ENCODE results near the gene WASHC2C. TPM values are rescaled to one million over a fixed set of nuclear protein-coding genes. Genes with fewer than 3 reads are reported as not detected.
A peak's percentile ranks its signal among the peaks of the same experiment; 100 is the strongest.
"Not testable (repeated sequence)": the region's sequence is repeated elsewhere in the genome, so short reads cannot be mapped to it uniquely, and the experiment has no call there.

WASHC2C gene
- total RNA-seq, 6 experiments from 2014 or later = 28.3 to 44.5 (median 34.1) TPM

GRCh38 chr10:45734867-45735266, 7.8 kb downstream of the WASHC2C start:
- H3K9me3 Mint-ChIP-seq; DNase-seq; H3K27ac Mint-ChIP-seq; H3K4me1 Mint-ChIP-seq (ENCODE audit: low read depth); H3K36me3 Mint-ChIP-seq (ENCODE audit: low read depth); H3K27me3 Mint-ChIP-seq (ENCODE audit: insufficient read depth); H3K4me3 Mint-ChIP-seq: not testable (repeated sequence)
- TF ChIP-seq CTCF (IDR thresholded peaks at IDR 0.05) = peak; percentile 55

GRCh38 chr10:45741559-45741958, 14.5 kb downstream of the WASHC2C start:
- not testable (repeated sequence) for H3K27me3 Mint-ChIP-seq (ENCODE audit: insufficient read depth); DNase-seq; H3K27ac Mint-ChIP-seq; H3K4me1 Mint-ChIP-seq (ENCODE audit: low read depth); H3K36me3 Mint-ChIP-seq (ENCODE audit: low read depth); H3K9me3 Mint-ChIP-seq; H3K4me3 Mint-ChIP-seq

GRCh38 chr10:45742014-45742413, 14.9 kb downstream of the WASHC2C start:
- not testable (repeated sequence) for H3K27ac Mint-ChIP-seq; H3K36me3 Mint-ChIP-seq (ENCODE audit: low read depth); H3K4me3 Mint-ChIP-seq; H3K9me3 Mint-ChIP-seq; H3K27me3 Mint-ChIP-seq (ENCODE audit: insufficient read depth); H3K4me1 Mint-ChIP-seq (ENCODE audit: low read depth); DNase-seq
- TF ChIP-seq CTCF (IDR thresholded peaks at IDR 0.05) = peak; percentile 37; the same call in 1 of the 2 replicates

- not testable (repeated sequence) for DNase-seq; H3K36me3 Mint-ChIP-seq (ENCODE audit: low read depth); H3K9me3 Mint-ChIP-seq; H3K27me3 Mint-ChIP-seq (ENCODE audit: insufficient read depth); H3K27ac Mint-ChIP-seq; H3K4me3 Mint-ChIP-seq; H3K4me1 Mint-ChIP-seq (ENCODE audit: low read depth)
Observed at GRCh38 chr10:45751141-45751540, 24.1 kb downstream of the WASHC2C start.

- H3K9me3 Mint-ChIP-seq; DNase-seq; H3K4me3 Mint-ChIP-seq; H3K27me3 Mint-ChIP-seq (ENCODE audit: insufficient read depth); H3K36me3 Mint-ChIP-seq (ENCODE audit: low read depth); H3K27ac Mint-ChIP-seq; H3K4me1 Mint-ChIP-seq (ENCODE audit: low read depth): not testable (repeated sequence)
Observed at GRCh38 chr10:45752210-45752609, 25.1 kb downstream of the WASHC2C start.

- H3K9me3 Mint-ChIP-seq; H3K27ac Mint-ChIP-seq; H3K36me3 Mint-ChIP-seq (ENCODE audit: low read depth); DNase-seq; H3K4me1 Mint-ChIP-seq (ENCODE audit: low read depth); H3K27me3 Mint-ChIP-seq (ENCODE audit: insufficient read depth); H3K4me3 Mint-ChIP-seq: not testable (repeated sequence)
Observed at GRCh38 chr10:45753979-45754495, 27.0 kb downstream of the WASHC2C start.

GRCh38 chr10:45755083-45755482, 28.0 kb downstream of the WASHC2C start:
- H3K9me3 Mint-ChIP-seq; H3K27ac Mint-ChIP-seq; H3K27me3 Mint-ChIP-seq (ENCODE audit: insufficient read depth); H3K36me3 Mint-ChIP-seq (ENCODE audit: low read depth); DNase-seq; H3K4me3 Mint-ChIP-seq; H3K4me1 Mint-ChIP-seq (ENCODE audit: low read depth): not testable (repeated sequence)

- not testable (repeated sequence) for H3K27me3 Mint-ChIP-seq (ENCODE audit: insufficient read depth); H3K4me1 Mint-ChIP-seq (ENCODE audit: low read depth); H3K4me3 Mint-ChIP-seq; H3K36me3 Mint-ChIP-seq (ENCODE audit: low read depth); H3K27ac Mint-ChIP-seq; H3K9me3 Mint-ChIP-seq; DNase-seq
Observed at GRCh38 chr10:45756065-45756464, 29.0 kb downstream of the WASHC2C start.

- H3K9me3 Mint-ChIP-seq = not testable (repeated sequence)
Observed at GRCh38 chr10:45757661-45758396, 30.8 kb downstream of the WASHC2C start.

GRCh38 chr10:45761622-45762021, 34.6 kb downstream of the WASHC2C start:
- H3K36me3 Mint-ChIP-seq (ENCODE audit: low read depth); H3K27me3 Mint-ChIP-seq (ENCODE audit: insufficient read depth); H3K27ac Mint-ChIP-seq; H3K9me3 Mint-ChIP-seq; H3K4me1 Mint-ChIP-seq (ENCODE audit: low read depth); DNase-seq: not testable (repeated sequence)
- peak overlapping the region; percentile 67 for H3K4me3 Mint-ChIP-seq

More at GRCh38 chr10:45757661-45758396, 30.8 kb downstream of the WASHC2C start:
- H3K4me1 Mint-ChIP-seq (ENCODE audit: low read depth); H3K4me3 Mint-ChIP-seq; H3K27ac Mint-ChIP-seq; DNase-seq; H3K27me3 Mint-ChIP-seq (ENCODE audit: insufficient read depth); H3K36me3 Mint-ChIP-seq (ENCODE audit: low read depth): not testable (repeated sequence)

GRCh38 chr10:45763037-45763436, 36.0 kb downstream of the WASHC2C start:
- H3K4me3 Mint-ChIP-seq; H3K27me3 Mint-ChIP-seq (ENCODE audit: insufficient read depth); H3K9me3 Mint-ChIP-seq; H3K27ac Mint-ChIP-seq; DNase-seq; H3K4me1 Mint-ChIP-seq (ENCODE audit: low read depth); H3K36me3 Mint-ChIP-seq (ENCODE audit: low read depth): not testable (repeated sequence)

- not testable (repeated sequence) for H3K4me1 Mint-ChIP-seq (ENCODE audit: low read depth); H3K27me3 Mint-ChIP-seq (ENCODE audit: insufficient read depth); DNase-seq; H3K4me3 Mint-ChIP-seq; H3K27ac Mint-ChIP-seq; H3K36me3 Mint-ChIP-seq (ENCODE audit: low read depth); H3K9me3 Mint-ChIP-seq
Observed at GRCh38 chr10:45768334-45768733, 41.3 kb downstream of the WASHC2C start.

Data from HFFc6 (cell line).